Stimulated activated CD4-positive, alpha-beta T cell treated with anti-CD3 and anti-CD28 coated beads, Interleukin-12 subunit alpha, Interleukin-12 subunit beta, amount 100 ng/mL, for 48 hours (primary cell): ENCODE results near the gene HLA-DOA.

ENCODE experiments used
- DNase-seq, 3 donors: peaks; one replicate each; pipeline ENCODE4 v3.0.0-alpha.2; 2020; ENCODE audit warnings: low read depth in 2 of 3, low spot score in 1 of 3

Gene HLA-DOA

GRCh38 chr6:32968093-32968866 lies 41.1 kb downstream of the HLA-DOA start, which contains the start of gene BRD2:
TSS of gene BRD2 (plus strand) at chr6:32968594. CDS start at chr6:32972899, 4,305 bp downstream.
- peak; percentile 92 to 95 (median 93) for DNase-seq

- no peak for DNase-seq
Observed at GRCh38 chr6:32967151-32968091, 42.0 kb downstream of the HLA-DOA start.

GRCh38 chr6:32964776-32965175 lies 44.6 kb downstream of the HLA-DOA start:
- DNase-seq = no peak

GRCh38 chr6:32963866-32964265 lies 45.5 kb downstream of the HLA-DOA start:
- no peak for DNase-seq

- DNase-seq = no peak
Observed at GRCh38 chr6:32962213-32962826, 47.1 kb downstream of the HLA-DOA start.

GRCh38 chr6:32960563-32960962 lies 48.8 kb downstream of the HLA-DOA start:
- DNase-seq = no peak

GRCh38 chr6:32956176-32956575 lies 53.2 kb downstream of the HLA-DOA start:
- no peak for DNase-seq

- peak in 1 of 3 donors; percentile 45 for DNase-seq
Observed at GRCh38 chr6:32954986-32955802, 54.2 kb downstream of the HLA-DOA start.

- no peak for DNase-seq
Observed at GRCh38 chr6:32954267-32954666, 55.1 kb downstream of the HLA-DOA start.
